HEK293 (cell line): ENCODE measurements around the gene ADI1.

ENCODE experiments used
- CTCF ChIA-PET: fragments of 350-600 bp; formaldehyde crosslinking; extraction: SDS; loops from one replicate; lab custom pipeline; 2021; ENCODE audit warnings: antibody characterized with exemption; lab: Yijun Ruan, JAX
- POLR2A ChIA-PET: fragments of 300-600 bp; formaldehyde crosslinking; extraction: SDS; loops from one replicate; lab custom pipeline; 2020; ENCODE audit warnings: antibody characterized with exemption, inconsistent platforms; lab: Yijun Ruan, JAX
- H3K27ac ChIP-seq: fragments of 200-500 bp; sonication (Bioruptor generic); 2 replicates; pipeline ENCODE4 v1.5.1; 2014; ENCODE audit warnings: low read depth, low read length, control low read depth, inconsistent platforms; ENCODE audit errors: extremely low read depth
- H3K36me3 ChIP-seq, 2 experiments: fragments of 200-500 bp in 1 of 2; sonication (Bioruptor generic) in 1 of 2; 1 replicate in 1 of 2; 2 replicates in 1 of 2; pipeline ENCODE4 v1.5.1; 2014 to 2017; ENCODE audit warnings: inconsistent platforms in 2 of 2, low read length in 2 of 2; ENCODE audit not compliant: control insufficient read depth in 2 of 2, insufficient read depth in 1 of 2
- H3K4me1 ChIP-seq: fragments of 200-500 bp; sonication (Bioruptor generic); 2 replicates; pipeline ENCODE4 v1.5.1; 2014; ENCODE audit warnings: mild to moderate bottlenecking, low read length, inconsistent platforms; ENCODE audit not compliant: control insufficient read depth, insufficient read depth
- H3K4me3 ChIP-seq: 2 replicates; pipeline ENCODE4 v1.5.1; 2011; ENCODE audit warnings: low read depth, mild to moderate bottlenecking, control low read depth, low read length, moderate library complexity
- H3K9me3 ChIP-seq: fragments of 200-500 bp; sonication (Bioruptor generic); 2 replicates; pipeline ENCODE4 v1.5.1; 2014; ENCODE audit warnings: low read depth, low read length, inconsistent platforms; ENCODE audit not compliant: control insufficient read depth, insufficient read depth
- FEZF1 ChIP-seq: fragments of 450-650 bp; formaldehyde crosslinking; IDR thresholded peaks from 2 replicates; pipeline ENCODE4 v1.5.1; 2016; ENCODE audit warnings: missing biosample characterization, missing genetic modification characterization
- MYNN ChIP-seq: fragments of 450-650 bp; formaldehyde crosslinking; IDR thresholded peaks from 2 replicates; pipeline ENCODE4 v1.5.1; 2016; ENCODE audit warnings: missing biosample characterization, missing genetic modification characterization, borderline replicate concordance
- RBAK ChIP-seq: fragments of 450-650 bp; formaldehyde crosslinking; IDR thresholded peaks from 2 replicates; pipeline ENCODE4 v1.5.1; 2016; ENCODE audit warnings: missing biosample characterization, missing genetic modification characterization
- REPIN1 ChIP-seq: fragments of 450-650 bp; formaldehyde crosslinking; IDR thresholded peaks from 2 replicates; pipeline ENCODE4 v1.5.1; 2017; ENCODE audit warnings: missing biosample characterization, missing genetic modification characterization, low read depth
- ZBTB48 ChIP-seq: fragments of 450-650 bp; formaldehyde crosslinking; IDR thresholded peaks from 2 replicates; pipeline ENCODE4 v1.5.1; 2016; ENCODE audit warnings: missing biosample characterization, missing genetic modification characterization
- ZIC2 ChIP-seq: fragments of 450-650 bp; formaldehyde crosslinking; IDR thresholded peaks from 2 replicates; pipeline ENCODE4 v1.5.1; 2016; ENCODE audit warnings: missing biosample characterization, missing genetic modification characterization
- ZNF155 ChIP-seq: fragments of 450-650 bp; formaldehyde crosslinking; IDR thresholded peaks from 2 replicates; pipeline ENCODE4 v1.5.1; 2016; ENCODE audit warnings: missing biosample characterization, missing genetic modification characterization
- ZNF175 ChIP-seq: fragments of 450-650 bp; formaldehyde crosslinking; IDR thresholded peaks from 2 replicates; pipeline ENCODE4 v1.5.1; 2016; ENCODE audit warnings: missing biosample characterization, missing genetic modification characterization
- ZNF18 ChIP-seq: fragments of 450-650 bp; formaldehyde crosslinking; IDR thresholded peaks from 2 replicates; pipeline ENCODE4 v1.5.1; 2016; ENCODE audit warnings: missing biosample characterization, missing genetic modification characterization
- ZNF214 ChIP-seq: fragments of 450-650 bp; formaldehyde crosslinking; IDR thresholded peaks from 2 replicates; pipeline ENCODE4 v1.5.1; 2017; ENCODE audit warnings: missing biosample characterization, mild to moderate bottlenecking, missing genetic modification characterization, borderline replicate concordance
- ZNF274 ChIP-seq, 2 experiments: fragments of 200-500 bp in 1 of 2; fragments of 450-650 bp in 1 of 2; sonication (Bioruptor generic) in 1 of 2; formaldehyde crosslinking in 1 of 2; IDR thresholded peaks; 2 replicates each; pipeline versions ENCODE4 v1.5.1 to v1.6.1; 2014 to 2016; ENCODE audit warnings: borderline replicate concordance in 1 of 2, inconsistent platforms in 1 of 2, low read length in 1 of 2, missing biosample characterization in 1 of 2, missing genetic modification characterization in 1 of 2
- ZNF341 ChIP-seq: fragments of 450-650 bp; formaldehyde crosslinking; IDR thresholded peaks from 2 replicates; pipeline ENCODE4; 2016; ENCODE audit warnings: low read depth, missing biosample characterization, missing genetic modification characterization
- ZNF398 ChIP-seq: fragments of 450-650 bp; formaldehyde crosslinking; IDR thresholded peaks from 2 replicates; pipeline ENCODE4 v1.5.1; 2017; ENCODE audit warnings: missing biosample characterization, missing genetic modification characterization
- ZNF423 ChIP-seq: fragments of 450-650 bp; formaldehyde crosslinking; IDR thresholded peaks from 2 replicates; pipeline ENCODE4 v1.5.1; 2016; ENCODE audit warnings: missing biosample characterization, missing genetic modification characterization
- ZNF473 ChIP-seq: fragments of 450-650 bp; formaldehyde crosslinking; IDR thresholded peaks from 2 replicates; pipeline ENCODE4 v1.5.1; 2017; ENCODE audit warnings: missing biosample characterization, missing genetic modification characterization
- ZNF48 ChIP-seq: fragments of 450-650 bp; formaldehyde crosslinking; IDR thresholded peaks from 2 replicates; pipeline ENCODE4 v1.5.1; 2016; ENCODE audit warnings: missing biosample characterization, missing genetic modification characterization
- ZNF521 ChIP-seq: fragments of 450-650 bp; formaldehyde crosslinking; IDR thresholded peaks from 2 replicates; pipeline ENCODE4 v1.5.1; 2017; ENCODE audit warnings: missing biosample characterization, mild to moderate bottlenecking, missing genetic modification characterization
- ZNF530 ChIP-seq: fragments of 450-650 bp; formaldehyde crosslinking; IDR thresholded peaks from 2 replicates; pipeline ENCODE4 v1.5.1; 2016; ENCODE audit warnings: low read depth, missing biosample characterization, missing genetic modification characterization
- ZNF623 ChIP-seq: fragments of 450-650 bp; formaldehyde crosslinking; IDR thresholded peaks from 2 replicates; pipeline ENCODE4 v1.5.1; 2016; ENCODE audit warnings: missing biosample characterization, missing genetic modification characterization
- ZSCAN30 ChIP-seq: fragments of 450-650 bp; IDR thresholded peaks from 2 replicates; pipeline ENCODE4 v1.5.1; 2018; ENCODE audit warnings: missing biosample characterization, mild to moderate bottlenecking, missing genetic modification characterization, moderate library complexity
- ZXDB ChIP-seq: fragments of 450-650 bp; formaldehyde crosslinking; IDR thresholded peaks from 2 replicates; pipeline ENCODE4 v1.5.1; 2016; ENCODE audit warnings: missing biosample characterization, missing genetic modification characterization

The ADI1 gene

GRCh38 chr2:3491306-3491705 lies 28.0 kb downstream of the ADI1 start:
- CTCF ChIA-PET: no interaction called here

GRCh38 chr2:3490191-3491170 lies 28.9 kb downstream of the ADI1 start:
- CTCF ChIA-PET: no interaction called here
- Histone ChIP-seq H3K27ac (no peak overlapping the region), H3K36me3 (peaks cover 0 to 7% of the 10 kb centered on the region in 2 experiments; a peak in 1 of 3 replicates), H3K9me3 (no peaks in the 10 kb centered on the region)
- TF ChIP-seq ZNF623 (tag by site-specific recombination) (no peak), ZIC2 (peak; percentile 68), ZNF530 (tag by site-specific recombination) (no peak), ZNF214 (no peak), ZSCAN30 (no peak)
- TF ChIP-seq, all 188 proteins: peak for 1
- POLR2A ChIA-PET: no interaction called here
- no peaks in the 10 kb centered on the region for H3K4me1 ChIP-seq
- H3K4me3 ChIP-seq: no peak overlapping the region

More at GRCh38 chr2:3491306-3491705, 28.0 kb downstream of the ADI1 start:
- no peak overlapping the region for H3K4me3 ChIP-seq
- POLR2A ChIA-PET: no interaction called here
- H3K36me3 ChIP-seq: peaks cover 0 to 9% of the 10 kb centered on the region in 2 experiments; a peak in 1 of 3 replicates
- H3K4me1 ChIP-seq: no peaks in the 10 kb centered on the region
- no peak overlapping the region for H3K27ac ChIP-seq
- TF ChIP-seq ZNF18 (tag by site-specific recombination) (no peak), FEZF1 (tag by site-specific recombination) (no peak), ZNF274 (IDR thresholded peaks at IDR 0.05; ENCODE audit: low read length) (no peak), ZNF274 (tag by site-specific recombination; IDR thresholded peaks at IDR 0.05; ENCODE audit: borderline replicate concordance) (no peak), RBAK (tag by site-specific recombination) (no peak)
- H3K9me3 ChIP-seq: no peaks in the 10 kb centered on the region

GRCh38 chr2:3489764-3490115 lies 29.6 kb downstream of the ADI1 start:
- Histone ChIP-seq H3K4me3 (no peak overlapping the region), H3K4me1 (no peaks in the 10 kb centered on the region), H3K9me3 (no peaks in the 10 kb centered on the region), H3K27ac (no peak overlapping the region), H3K36me3 (no peaks in the 10 kb centered on the region)
- no peak for TF ChIP-seq ZNF48 (tag by site-specific recombination)
- no peak for TF ChIP-seq ZNF473 (tag by site-specific recombination)
- no peak for TF ChIP-seq ZNF398
- TF ChIP-seq MYNN (tag by site-specific recombination): no peak
- no peak for TF ChIP-seq REPIN1 (tag by site-specific recombination)
- TF ChIP-seq ZNF175: no peak
- TF ChIP-seq ZNF521 (tag by site-specific recombination): no peak
- TF ChIP-seq ZNF423 (tag by site-specific recombination): no peak
- no peak for TF ChIP-seq ZNF341 (tag by site-specific recombination)
- TF ChIP-seq ZXDB (tag by site-specific recombination): no peak
- TF ChIP-seq ZNF155 (tag by site-specific recombination): no peak
- no peak for TF ChIP-seq ZBTB48
- ChIA-PET POLR2A (no interaction called here), CTCF (no interaction called here)
